ENCODE data around the gene PIEZO2.
"Not testable (repeated sequence)": the region's sequence is repeated elsewhere in the genome, so short reads cannot be mapped to it uniquely, and the experiment has no call there.

- TF ChIP-seq POLR2A (IDR thresholded peaks at IDR 0.05; ENCODE audit: low read depth, low read length); TAF1 (IDR thresholded peaks at IDR 0.05; ENCODE audit: borderline replicate concordance, low read depth, low read length): not testable (repeated sequence)
Observed at GRCh38 chr18:10933648-10934047, 215.7 kb downstream of the PIEZO2 start.

Measured in GM12892 (cell line).